IPS-NIHi7 (cell line): ENCODE results near the gene MOB2.

ENCODE experiments used
- DNase-seq: peaks from one replicate; pipeline ENCODE4 v3.0.0; 2012; ENCODE audit warnings: mixed read lengths; ENCODE audit errors: extremely low spot score

Gene MOB2

GRCh38 chr11:1457326-1457680, 29.3 kb downstream of the MOB2 start:
- no peak for DNase-seq

- DNase-seq: no peak
Measured at GRCh38 chr11:1456596-1457325, 29.8 kb downstream of the MOB2 start.

GRCh38 chr11:1456176-1456575, 30.4 kb downstream of the MOB2 start:
- no peak for DNase-seq

GRCh38 chr11:1455763-1456060, 30.9 kb downstream of the MOB2 start:
- DNase-seq: no peak

- DNase-seq: no peak
Measured at GRCh38 chr11:1455032-1455762, 31.4 kb downstream of the MOB2 start.

- DNase-seq: no peak
Measured at GRCh38 chr11:1454576-1454975, 32.0 kb downstream of the MOB2 start.

- peak; percentile 95 for DNase-seq
Measured at GRCh38 chr11:1453611-1454034, 33.0 kb downstream of the MOB2 start.

- DNase-seq: no peak
Measured at GRCh38 chr11:1452744-1453143, 33.8 kb downstream of the MOB2 start.

- DNase-seq: no peak
Measured at GRCh38 chr11:1451781-1452470, 34.7 kb downstream of the MOB2 start.

- peak; percentile 58 for DNase-seq
Measured at GRCh38 chr11:1450949-1451710, 35.4 kb downstream of the MOB2 start.

- DNase-seq: no peak
Measured at GRCh38 chr11:1450344-1450875, 36.2 kb downstream of the MOB2 start.

- no peak for DNase-seq
Measured at GRCh38 chr11:1449490-1450243, 36.9 kb downstream of the MOB2 start.

GRCh38 chr11:1448882-1449281, 37.7 kb downstream of the MOB2 start:
- no peak for DNase-seq

GRCh38 chr11:1447845-1448825, 38.4 kb downstream of the MOB2 start:
- DNase-seq: no peak

- no peak for DNase-seq
Measured at GRCh38 chr11:1446623-1447022, 40.0 kb downstream of the MOB2 start.

- no peak for DNase-seq
Measured at GRCh38 chr11:1445741-1446445, 40.7 kb downstream of the MOB2 start.

GRCh38 chr11:1444823-1445422, 41.7 kb downstream of the MOB2 start:
- DNase-seq: no peak

GRCh38 chr11:1444321-1444720, 42.3 kb downstream of the MOB2 start:
- DNase-seq: no peak

GRCh38 chr11:1443737-1444136, 42.8 kb downstream of the MOB2 start:
- DNase-seq: no peak
